Measurements from ENCODE around the gene PERM1. TPM values are rescaled to one million over a fixed set of nuclear protein-coding genes. Genes with fewer than 3 reads are reported as not detected.

The PERM1 gene
- total and polyA plus RNA-seq, 4 donors, result 0.06 to 0.45 (median 0.15) TPM; not detected in 1

- Histone ChIP-seq H3K27ac (ENCODE audit: low read depth in 1 of 2, low read length in 1 of 2) (no peak overlapping the region), H3K36me3 (ENCODE audit: control insufficient read depth in 4 of 4, insufficient read depth in 4 of 4, low read length in 4 of 4) (peaks cover 0 to 32% (median under 1%) of the 10 kb centered on the region in 4 donors), H3K9ac (ENCODE audit: insufficient read depth in 1 of 2, low read length in 2 of 2) (no peak overlapping the region), H3K4me1 (ENCODE audit: control insufficient read depth in 5 of 5, insufficient read depth in 5 of 5, low read length in 5 of 5) (peaks cover 2 to 33% (median 11%) of the 10 kb centered on the region in 5 donors), H3K4me3 (no peak overlapping the region), H3K9me3 (ENCODE audit: control insufficient read depth in 4 of 4, insufficient read depth in 3 of 4, low read length in 3 of 4) (no peaks in the 10 kb centered on the region), H3K27me3 (ENCODE audit: control insufficient read depth in 3 of 3, insufficient read depth in 3 of 3, low read length in 2 of 3) (peaks cover 0 to 16% (median 7%) of the 10 kb centered on the region in 3 donors)
- TF ChIP-seq CTCF (IDR thresholded peaks at IDR 0.05; ENCODE audit: control extremely low read depth, extremely low read depth), result no peak
- 46 to 77% methylated on average over 10 of the region's 10 CpGs for WGBS, 2 donors
- ATAC-seq (ENCODE audit: insufficient read depth, low FRiP score) (no peak), DNase-seq (no peak)
These were observed 54.1 kb downstream of the PERM1 start for GRCh38 chr1:927748-928147.

GRCh38 chr1:927234-927633 is 54.7 kb downstream of the PERM1 start:
- 62 to 77% methylated on average over 9 of the region's 9 CpGs for WGBS, 2 donors
- TF ChIP-seq CTCF (IDR thresholded peaks at IDR 0.05; ENCODE audit: control extremely low read depth, extremely low read depth), result no peak
- Histone ChIP-seq H3K4me3 (no peak overlapping the region), H3K27ac (ENCODE audit: low read depth in 1 of 2, low read length in 1 of 2) (no peak overlapping the region), H3K4me1 (ENCODE audit: control insufficient read depth in 5 of 5, insufficient read depth in 5 of 5, low read length in 5 of 5) (peaks cover 2 to 36% (median 9%) of the 10 kb centered on the region in 5 donors), H3K36me3 (ENCODE audit: control insufficient read depth in 4 of 4, insufficient read depth in 4 of 4, low read length in 4 of 4) (peaks cover 0 to 35% (median under 1%) of the 10 kb centered on the region in 4 donors), H3K9ac (ENCODE audit: insufficient read depth in 1 of 2, low read length in 2 of 2) (no peak overlapping the region), H3K9me3 (ENCODE audit: control insufficient read depth in 4 of 4, insufficient read depth in 3 of 4, low read length in 3 of 4) (no peaks in the 10 kb centered on the region), H3K27me3 (ENCODE audit: control insufficient read depth in 3 of 3, insufficient read depth in 3 of 3, low read length in 2 of 3) (peaks cover 0 to 18% (median 7%) of the 10 kb centered on the region in 3 donors)
- DNase-seq (no peak), ATAC-seq (ENCODE audit: insufficient read depth, low FRiP score) (no peak)

GRCh38 chr1:925561-926421 is 56.1 kb downstream of the PERM1 start:
- Histone ChIP-seq H3K4me3 (no peak overlapping the region), H3K9ac (ENCODE audit: insufficient read depth in 1 of 2, low read length in 2 of 2) (no peak overlapping the region), H3K27me3 (ENCODE audit: control insufficient read depth in 3 of 3, insufficient read depth in 3 of 3, low read length in 2 of 3) (peaks cover 0 to 19% (median 7%) of the 10 kb centered on the region in 3 donors), H3K4me1 (ENCODE audit: control insufficient read depth in 5 of 5, insufficient read depth in 5 of 5, low read length in 5 of 5) (peaks cover 2 to 42% (median 19%) of the 10 kb centered on the region in 5 donors), H3K36me3 (ENCODE audit: control insufficient read depth in 4 of 4, insufficient read depth in 4 of 4, low read length in 4 of 4) (peaks cover 0 to 36% (median under 1%) of the 10 kb centered on the region in 4 donors), H3K9me3 (ENCODE audit: control insufficient read depth in 4 of 4, insufficient read depth in 3 of 4, low read length in 3 of 4) (no peaks in the 10 kb centered on the region), H3K27ac (ENCODE audit: low read depth in 1 of 2, low read length in 1 of 2) (no peak overlapping the region)
- 6 to 9% methylated on average over 51 to 65 of the region's 65 CpGs for WGBS, 2 donors
- ATAC-seq (ENCODE audit: insufficient read depth, low FRiP score) (no peak), DNase-seq (peak; percentile 67 to 79 (median 72))
- no peak for TF ChIP-seq CTCF (IDR thresholded peaks at IDR 0.05; ENCODE audit: control extremely low read depth, extremely low read depth)

Small RNAs within 50 kb of the gene (small RNA-seq; reads per million reads assigned to genes)
- not detected for gene AL645608.3 (ENCODE audit: low replicate concordance)

Other genes with a start within 250 kb of the PERM1 start
- 10 to 100 TPM in 1 of 2 donors, 1 to 10 TPM in 1; 7.8 to 26.3 TPM for gene SAMD11, start 58.2 kb downstream of the PERM1 start, total RNA-seq
- 1 to 10 TPM; 3.7 to 3.8 TPM for gene SAMD11, start 58.2 kb downstream of the PERM1 start, polyA plus RNA-seq
- gene NOC2L, start 22.8 kb downstream of the PERM1 start, total RNA-seq, result 10 to 100 TPM; 39.0 to 74.2 TPM
- 10 to 100 TPM; 61.2 to 86.6 TPM for gene NOC2L, start 22.8 kb downstream of the PERM1 start, polyA plus RNA-seq
- gene KLHL17, start 21.5 kb downstream of the PERM1 start, total RNA-seq, result 10 to 100 TPM in 1 of 2 donors, 1 to 10 TPM in 1; 10.0 to 15.1 TPM
- 10 to 100 TPM; 10.9 to 15.2 TPM for gene KLHL17, start 21.5 kb downstream of the PERM1 start, polyA plus RNA-seq
- gene PLEKHN1, start 15.6 kb downstream of the PERM1 start, total RNA-seq, result 1 to 10 TPM; 2.0 to 5.1 TPM
- 1 to 10 TPM; 2.0 to 2.8 TPM for gene PLEKHN1, start 15.6 kb downstream of the PERM1 start, polyA plus RNA-seq
- 10 to 100 TPM; 13.5 to 47.9 TPM for gene HES4, start 18.0 kb upstream of the PERM1 start, total RNA-seq
- 10 to 100 TPM; 16.6 to 37.7 TPM for gene HES4, start 18.0 kb upstream of the PERM1 start, polyA plus RNA-seq
- gene ISG15, start 31.4 kb upstream of the PERM1 start, total RNA-seq, result 10 to 100 TPM; 12.7 to 53.6 TPM
- 100 to 1,000 TPM; 208 to 234 TPM for gene ISG15, start 31.4 kb upstream of the PERM1 start, polyA plus RNA-seq
- 100 to 1,000 TPM; 103 to 124 TPM for gene AGRN, start 38.0 kb upstream of the PERM1 start, total RNA-seq
- 10 to 100 TPM; 30.7 to 67.4 TPM for gene AGRN, start 38.0 kb upstream of the PERM1 start, polyA plus RNA-seq
- gene RNF223, start 92.2 kb upstream of the PERM1 start, total RNA-seq, result 1 to 10 TPM in 1 of 2 donors, under 1 TPM in 1; 0.54 to 2.4 TPM
- 1 to 10 TPM in 1 of 2 donors, under 1 TPM in 1; 0.57 to 2.3 TPM for gene RNF223, start 92.2 kb upstream of the PERM1 start, polyA plus RNA-seq
- gene C1orf159, start 134.0 kb upstream of the PERM1 start, total RNA-seq, result 10 to 100 TPM in 1 of 2 donors, 1 to 10 TPM in 1; 9.9 to 19.2 TPM
- 10 to 100 TPM in 1 of 2 donors, 1 to 10 TPM in 1; 9.5 to 16.7 TPM for gene C1orf159, start 134.0 kb upstream of the PERM1 start, polyA plus RNA-seq
- 10 to 100 TPM in 1 of 2 donors, 1 to 10 TPM in 1; 4.8 to 19.7 TPM for gene TTLL10, start 191.8 kb upstream of the PERM1 start, total RNA-seq
- 1 to 10 TPM; 3.7 to 4.3 TPM for gene TTLL10, start 191.8 kb upstream of the PERM1 start, polyA plus RNA-seq
- gene TNFRSF18, start 224.5 kb upstream of the PERM1 start, total RNA-seq, result 1 to 10 TPM; 2.7 to 4.0 TPM
- gene TNFRSF18, start 224.5 kb upstream of the PERM1 start, polyA plus RNA-seq, result 1 to 10 TPM; 1.8 to 2.1 TPM
- 1 to 10 TPM; 3.6 to 5.3 TPM for gene TNFRSF4, start 232.1 kb upstream of the PERM1 start, total RNA-seq
- gene TNFRSF4, start 232.1 kb upstream of the PERM1 start, polyA plus RNA-seq, result 10 to 100 TPM in 1 of 2 donors, 1 to 10 TPM in 1; 8.5 to 11.3 TPM
- 100 to 1,000 TPM in 1 of 2 donors, 10 to 100 TPM in 1; 65.7 to 189 TPM for gene SDF4, start 249.9 kb upstream of the PERM1 start, total RNA-seq
- 100 to 1,000 TPM; 108 to 178 TPM for gene SDF4, start 249.9 kb upstream of the PERM1 start, polyA plus RNA-seq